Neural cell (in vitro differentiated cells): ENCODE measurements around the gene MAP3K5. TPM values are rescaled to one million over a fixed set of nuclear protein-coding genes. Genes with fewer than 3 reads are reported as not detected.

Source experiments
- H2AFZ ChIP-seq: fragments of 200-600, 300-800 bp; sonication (generic), shearing (Covaris generic); 2 replicates; pipeline ENCODE4 v1.6.0; 2014; ENCODE audit warnings: low read depth, mild to moderate bottlenecking, antibody characterized with exemption, low read length, moderate library complexity
- H3F3A ChIP-seq: fragments of 200-600 bp; shearing (Covaris generic); 2 replicates; pipeline ENCODE4 v1.6.1; 2016; ENCODE audit warnings: mild to moderate bottlenecking, moderate library complexity, mixed read lengths, antibody characterized with exemption, low read length; ENCODE audit not compliant: insufficient read depth, poor library complexity, severe bottlenecking
- H3K27ac ChIP-seq: fragments of 200-600, 300-800 bp; sonication (generic), shearing (Covaris generic); 2 replicates; pipeline ENCODE4 v1.5.1; 2014; ENCODE audit warnings: mild to moderate bottlenecking, low read length, moderate library complexity
- H3K27me3 ChIP-seq: fragments of 300-800, 200-600 bp; sonication (generic), shearing (Covaris generic); 2 replicates; pipeline ENCODE4 v1.6.0; 2014; ENCODE audit warnings: mild to moderate bottlenecking, low read depth, low read length, moderate library complexity; ENCODE audit not compliant: insufficient read depth
- H3K36me3 ChIP-seq: fragments of 300-800, 200-600 bp; sonication (generic), shearing (Covaris generic); 2 replicates; pipeline ENCODE4 v1.5.1; 2014; ENCODE audit warnings: mild to moderate bottlenecking, antibody characterized with exemption, low read length, moderate library complexity; ENCODE audit not compliant: insufficient read depth
- H3K4me2 ChIP-seq: fragments of 300-800, 200-600 bp; sonication (generic), shearing (Covaris generic); 2 replicates; pipeline ENCODE4 v1.6.0; 2014; ENCODE audit warnings: mild to moderate bottlenecking, low read length
- H3K4me3 ChIP-seq: fragments of 300-800, 200-600 bp; sonication (generic), shearing (Covaris generic); 2 replicates; pipeline ENCODE4 v1.5.1; 2014; ENCODE audit warnings: mild to moderate bottlenecking, low read length, moderate library complexity
- H3K79me2 ChIP-seq: fragments of 200-600 bp; shearing (Covaris generic); replicated peaks from 2 replicates; pipeline ENCODE4 v1.6.0; 2014; ENCODE audit warnings: mild to moderate bottlenecking, low read length, moderate library complexity; ENCODE audit not compliant: insufficient read depth
- H3K9ac ChIP-seq: fragments of 300-800, 200-600 bp; sonication (generic), shearing (Covaris generic); 2 replicates; pipeline ENCODE4 v1.6.1; 2016; ENCODE audit warnings: mild to moderate bottlenecking, low read length, mixed read lengths
- H3K9me2 ChIP-seq: fragments of 200-600 bp; shearing (Covaris generic); 2 replicates; pipeline ENCODE4 v1.6.1; 2016; ENCODE audit warnings: mild to moderate bottlenecking, low read length, mixed read lengths; ENCODE audit not compliant: insufficient read depth
- H3K9me3 ChIP-seq: fragments of 200-600, 300-800 bp; sonication (generic), shearing (Covaris generic); 2 replicates; pipeline ENCODE4 v1.6.1; 2016; ENCODE audit warnings: mild to moderate bottlenecking, mixed run types, low read length, moderate library complexity, mixed read lengths
- H4K20me1 ChIP-seq: fragments of 200-600 bp; shearing (Covaris generic); 2 replicates; pipeline ENCODE4 v1.6.1; 2016; ENCODE audit warnings: mild to moderate bottlenecking, mixed run types; ENCODE audit not compliant: insufficient read depth
- EP300 ChIP-seq: fragments of 450-650 bp; conservative IDR thresholded peaks from 2 replicates; pipeline ENCODE4 v1.6.1; 2014; ENCODE audit warnings: antibody characterized with exemption, mild to moderate bottlenecking, moderate library complexity; ENCODE audit not compliant: poor library complexity, severe bottlenecking
- EZH2 ChIP-seq: fragments of 200-600, 300-800 bp; shearing (Covaris generic), sonication (generic); IDR thresholded peaks from 2 replicates; pipeline ENCODE4 v1.6.1; 2014; ENCODE audit warnings: antibody characterized with exemption, low read length, borderline replicate concordance, mild to moderate bottlenecking; ENCODE audit not compliant: insufficient read depth, poor library complexity, severe bottlenecking
- MXI1 ChIP-seq: fragments of 450-650 bp; conservative IDR thresholded peaks from 2 replicates; pipeline ENCODE4 v1.6.1; 2014; ENCODE audit warnings: antibody characterized with exemption, mild to moderate bottlenecking; ENCODE audit not compliant: poor library complexity, severe bottlenecking
- POLR2AphosphoS5 ChIP-seq: IDR thresholded peaks from 2 replicates; pipeline ENCODE4 v1.6.1; 2012
- RAD21 ChIP-seq: fragments of 450-650 bp; conservative IDR thresholded peaks from 2 replicates; pipeline ENCODE4 v1.6.1; 2014; ENCODE audit warnings: antibody characterized with exemption, mild to moderate bottlenecking, moderate library complexity
- SMC3 ChIP-seq: fragments of 450-650 bp; conservative IDR thresholded peaks from 2 replicates; pipeline ENCODE4 v1.6.1; 2014; ENCODE audit warnings: antibody characterized with exemption, mild to moderate bottlenecking, moderate library complexity; ENCODE audit not compliant: poor library complexity
- TAF1 ChIP-seq: IDR thresholded peaks from 2 replicates; pipeline ENCODE4 v1.6.1; 2012; ENCODE audit warnings: low read depth
- polyA plus RNA-seq: library from polyadenylated mRNA; depleted of rRNA; stranded (reverse); fragments of >200 nt; gene quantifications from 2 replicates; pipeline ENCODE4 v1.2.3, GENCODE V29; 2014
- TF ChIP-seq, protein P1 (sequence below): IDR thresholded peaks from 2 replicates; pipeline ENCODE4 v1.6.1; 2012; ENCODE audit warnings: borderline replicate concordance
- TF ChIP-seq, protein P2 (sequence below): fragments of 450-650 bp; IDR thresholded peaks from 2 replicates; pipeline ENCODE4 v1.5.1; 2014; ENCODE audit warnings: antibody characterized with exemption, mild to moderate bottlenecking, moderate library complexity; ENCODE audit not compliant: poor library complexity, severe bottlenecking

The MAP3K5 gene
- polyA plus RNA-seq, 1 donor from 2014 or later, result 2.0 TPM

DNA sequence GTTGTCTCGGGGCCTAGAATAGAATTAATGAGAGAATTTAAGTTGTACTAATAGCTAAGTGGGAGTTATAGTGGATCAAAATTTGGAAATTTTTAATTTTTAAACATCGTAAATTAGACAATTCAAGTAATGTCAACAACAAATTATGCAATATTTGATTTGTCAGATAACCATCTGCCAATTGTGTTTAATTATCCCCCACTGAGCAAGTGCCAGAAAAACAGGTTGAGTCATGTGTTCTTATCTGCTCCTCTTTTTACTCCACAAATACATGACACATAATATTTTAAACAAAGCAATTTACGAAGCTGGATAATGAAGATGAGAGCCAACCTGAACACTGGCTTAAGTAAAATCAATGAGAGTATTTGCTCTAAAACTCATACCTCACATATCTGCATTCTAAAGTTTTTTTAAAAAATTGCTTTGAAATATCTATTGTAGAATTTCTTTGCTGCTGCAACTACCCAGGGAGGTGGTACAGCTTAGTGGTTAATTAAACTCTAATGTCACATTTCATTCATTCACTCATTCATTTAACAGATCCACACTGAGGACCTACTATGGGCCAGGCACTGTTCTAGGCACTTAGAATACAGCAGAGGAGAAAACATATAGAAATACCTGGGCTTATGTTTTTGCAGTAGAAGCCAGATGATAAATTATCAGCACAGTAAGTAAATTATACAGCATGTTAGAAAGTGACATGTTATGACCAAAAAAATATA lies 184.9 kb downstream of the MAP3K5 start:
- H3K4me3 ChIP-seq, result no peak overlapping the region
- H3K27ac ChIP-seq, result no peak overlapping the region
- H3K9me3 ChIP-seq, result no peaks in the 10 kb centered on the region
- no peaks in the 10 kb centered on the region for H3K27me3 ChIP-seq
- H4K20me1 ChIP-seq, result no peaks in the 10 kb centered on the region
- H3K9ac ChIP-seq, result no peak overlapping the region
- no peaks in the 10 kb centered on the region for H3K36me3 ChIP-seq
- H3K79me2 ChIP-seq, result no peaks in the 10 kb centered on the region
- no peaks in the 10 kb centered on the region for H3F3A ChIP-seq
- no peaks in the 10 kb centered on the region for H3K9me2 ChIP-seq
- no peak overlapping the region for H3K4me2 ChIP-seq
- no peak for TF ChIP-seq EP300
- no peak overlapping the region for H2AFZ ChIP-seq

DNA sequence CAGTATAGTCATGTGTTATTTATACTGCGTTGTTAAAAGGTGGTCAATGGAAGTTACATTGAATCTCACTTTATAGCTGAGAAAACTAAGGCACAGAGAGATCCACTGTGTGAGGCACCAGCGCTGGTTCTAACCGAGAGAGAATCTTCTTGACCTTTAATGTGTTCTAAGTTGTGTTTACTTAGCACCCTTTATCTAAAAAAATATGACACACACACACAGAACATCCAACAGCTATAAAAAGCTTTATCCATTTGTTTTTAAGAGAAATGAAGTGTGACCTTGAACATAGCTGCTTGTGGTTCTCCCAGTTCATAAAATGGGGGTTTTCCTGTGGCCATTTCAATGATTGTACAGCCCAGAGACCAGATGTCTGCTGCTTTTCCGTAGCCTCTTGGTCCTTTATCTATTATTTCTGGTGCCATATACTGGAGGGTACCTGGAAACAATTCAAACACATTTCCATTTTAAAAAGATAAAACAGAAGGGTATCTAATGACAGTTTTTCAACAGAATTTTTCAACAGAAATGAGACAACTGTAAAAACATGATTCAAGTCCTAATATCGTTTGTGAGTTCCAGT lies 187.3 kb downstream of the MAP3K5 start:
- Histone ChIP-seq H2AFZ (no peak overlapping the region), H3K4me2 (no peak overlapping the region)

More for the DNA sequence above, 187.3 kb downstream of the MAP3K5 start:
- H3K79me2 ChIP-seq, result no peaks in the 10 kb centered on the region
- no peaks in the 10 kb centered on the region for H3K9me3 ChIP-seq
- no peaks in the 10 kb centered on the region for H3F3A ChIP-seq
- H4K20me1 ChIP-seq, result no peaks in the 10 kb centered on the region
- H3K9me2 ChIP-seq, result no peaks in the 10 kb centered on the region
- TF ChIP-seq, protein P1, sequence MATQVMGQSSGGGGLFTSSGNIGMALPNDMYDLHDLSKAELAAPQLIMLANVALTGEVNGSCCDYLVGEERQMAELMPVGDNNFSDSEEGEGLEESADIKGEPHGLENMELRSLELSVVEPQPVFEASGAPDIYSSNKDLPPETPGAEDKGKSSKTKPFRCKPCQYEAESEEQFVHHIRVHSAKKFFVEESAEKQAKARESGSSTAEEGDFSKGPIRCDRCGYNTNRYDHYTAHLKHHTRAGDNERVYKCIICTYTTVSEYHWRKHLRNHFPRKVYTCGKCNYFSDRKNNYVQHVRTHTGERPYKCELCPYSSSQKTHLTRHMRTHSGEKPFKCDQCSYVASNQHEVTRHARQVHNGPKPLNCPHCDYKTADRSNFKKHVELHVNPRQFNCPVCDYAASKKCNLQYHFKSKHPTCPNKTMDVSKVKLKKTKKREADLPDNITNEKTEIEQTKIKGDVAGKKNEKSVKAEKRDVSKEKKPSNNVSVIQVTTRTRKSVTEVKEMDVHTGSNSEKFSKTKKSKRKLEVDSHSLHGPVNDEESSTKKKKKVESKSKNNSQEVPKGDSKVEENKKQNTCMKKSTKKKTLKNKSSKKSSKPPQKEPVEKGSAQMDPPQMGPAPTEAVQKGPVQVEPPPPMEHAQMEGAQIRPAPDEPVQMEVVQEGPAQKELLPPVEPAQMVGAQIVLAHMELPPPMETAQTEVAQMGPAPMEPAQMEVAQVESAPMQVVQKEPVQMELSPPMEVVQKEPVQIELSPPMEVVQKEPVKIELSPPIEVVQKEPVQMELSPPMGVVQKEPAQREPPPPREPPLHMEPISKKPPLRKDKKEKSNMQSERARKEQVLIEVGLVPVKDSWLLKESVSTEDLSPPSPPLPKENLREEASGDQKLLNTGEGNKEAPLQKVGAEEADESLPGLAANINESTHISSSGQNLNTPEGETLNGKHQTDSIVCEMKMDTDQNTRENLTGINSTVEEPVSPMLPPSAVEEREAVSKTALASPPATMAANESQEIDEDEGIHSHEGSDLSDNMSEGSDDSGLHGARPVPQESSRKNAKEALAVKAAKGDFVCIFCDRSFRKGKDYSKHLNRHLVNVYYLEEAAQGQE, result no peak
- no peak for TF ChIP-seq EZH2
- TF ChIP-seq, protein P2, sequence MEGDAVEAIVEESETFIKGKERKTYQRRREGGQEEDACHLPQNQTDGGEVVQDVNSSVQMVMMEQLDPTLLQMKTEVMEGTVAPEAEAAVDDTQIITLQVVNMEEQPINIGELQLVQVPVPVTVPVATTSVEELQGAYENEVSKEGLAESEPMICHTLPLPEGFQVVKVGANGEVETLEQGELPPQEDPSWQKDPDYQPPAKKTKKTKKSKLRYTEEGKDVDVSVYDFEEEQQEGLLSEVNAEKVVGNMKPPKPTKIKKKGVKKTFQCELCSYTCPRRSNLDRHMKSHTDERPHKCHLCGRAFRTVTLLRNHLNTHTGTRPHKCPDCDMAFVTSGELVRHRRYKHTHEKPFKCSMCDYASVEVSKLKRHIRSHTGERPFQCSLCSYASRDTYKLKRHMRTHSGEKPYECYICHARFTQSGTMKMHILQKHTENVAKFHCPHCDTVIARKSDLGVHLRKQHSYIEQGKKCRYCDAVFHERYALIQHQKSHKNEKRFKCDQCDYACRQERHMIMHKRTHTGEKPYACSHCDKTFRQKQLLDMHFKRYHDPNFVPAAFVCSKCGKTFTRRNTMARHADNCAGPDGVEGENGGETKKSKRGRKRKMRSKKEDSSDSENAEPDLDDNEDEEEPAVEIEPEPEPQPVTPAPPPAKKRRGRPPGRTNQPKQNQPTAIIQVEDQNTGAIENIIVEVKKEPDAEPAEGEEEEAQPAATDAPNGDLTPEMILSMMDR, result no peak
- no peak for TF ChIP-seq EP300
- TF ChIP-seq POLR2AphosphoS5, result no peak
- TF ChIP-seq TAF1, result no peak
- no peak for TF ChIP-seq MXI1
- no peak for TF ChIP-seq SMC3
- TF ChIP-seq RAD21, result no peak
- H3K9ac ChIP-seq, result no peak overlapping the region
- no peak overlapping the region for H3K4me3 ChIP-seq
- no peak overlapping the region for H3K27ac ChIP-seq
- H3K27me3 ChIP-seq, result no peaks in the 10 kb centered on the region
- H3K36me3 ChIP-seq, result no peaks in the 10 kb centered on the region
